GM21447 (cell line): ENCODE results near the gene JAKMIP3.

Experiments
- ATAC-seq: cut with Tn5 transposase; IDR thresholded peaks from one replicate; pipeline ENCODE4 v1.9.1; 2021; ENCODE audit not compliant: unreplicated experiment

JAKMIP3 gene

DNA sequence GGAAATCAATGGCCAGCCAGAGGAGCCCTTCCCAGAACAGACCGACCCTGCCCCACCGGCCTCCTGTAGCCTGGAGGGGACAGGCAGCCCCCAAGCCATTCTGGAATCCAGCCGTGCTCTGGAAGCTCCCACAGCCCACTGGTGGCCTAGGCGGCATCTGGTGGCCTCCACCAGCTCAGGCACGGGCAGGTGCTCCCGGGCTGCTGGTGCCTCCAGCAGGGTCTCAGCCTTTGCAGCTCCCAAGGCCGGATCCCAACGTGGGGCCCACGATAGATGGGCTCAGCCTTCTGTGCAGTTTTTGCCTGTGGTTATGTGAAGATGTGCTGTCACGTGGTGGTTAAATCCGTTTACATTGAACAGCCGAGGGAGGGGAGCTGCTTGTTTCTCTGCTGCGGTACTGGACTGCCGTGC is 44.4 kb downstream of the JAKMIP3 start:
- no peak for ATAC-seq

DNA sequence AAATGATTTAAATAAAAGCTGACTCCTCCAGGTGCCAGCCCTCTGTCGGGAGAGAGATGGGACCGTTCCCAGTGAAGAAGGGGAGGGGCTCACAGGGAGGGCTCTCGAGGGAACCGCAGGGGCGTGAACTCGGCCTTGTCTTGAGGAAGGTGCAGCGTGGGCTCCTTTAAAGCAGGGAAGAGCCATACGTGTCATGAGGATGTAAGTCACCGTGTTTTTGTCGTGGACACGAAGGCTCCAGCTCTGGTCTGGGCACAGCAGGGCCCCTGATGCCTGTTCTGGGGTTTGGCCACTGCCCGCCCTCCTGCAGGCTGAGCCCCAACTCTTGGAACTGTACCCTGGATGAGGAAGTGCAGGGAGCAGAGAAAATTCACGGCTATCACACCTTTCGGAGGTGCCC is 45.0 kb downstream of the JAKMIP3 start:
- no peak for ATAC-seq

DNA sequence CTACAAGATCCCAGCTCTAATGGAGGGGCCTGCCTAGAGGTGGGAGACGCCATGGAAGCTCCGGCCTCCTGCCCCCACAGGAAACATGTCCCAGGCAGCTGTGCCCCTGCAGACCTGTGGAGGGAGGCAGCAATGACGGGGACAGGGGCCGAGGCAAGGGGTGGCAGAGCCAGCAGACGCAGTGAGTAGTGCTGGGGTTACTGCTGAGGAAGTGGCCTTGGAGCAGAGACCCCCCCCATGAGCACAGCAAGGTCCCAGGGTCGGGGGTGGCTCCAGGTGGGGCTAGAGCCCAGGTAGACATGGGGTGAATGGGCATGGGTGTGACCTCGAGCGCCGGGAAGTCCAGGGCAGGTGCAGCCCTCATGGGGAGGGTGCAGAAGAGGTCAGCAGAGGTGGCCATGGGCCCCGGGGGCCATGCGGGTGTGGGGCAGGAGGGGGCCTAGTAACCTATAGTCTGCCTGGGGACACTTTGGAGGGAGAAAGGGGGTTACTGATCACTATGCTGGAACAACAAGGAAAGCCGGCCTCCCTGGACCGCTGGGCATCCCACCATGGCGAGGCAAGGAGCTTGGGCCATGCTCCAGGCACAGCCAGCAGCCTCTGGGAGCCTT is 45.5 kb downstream of the JAKMIP3 start:
- ATAC-seq = no peak

DNA sequence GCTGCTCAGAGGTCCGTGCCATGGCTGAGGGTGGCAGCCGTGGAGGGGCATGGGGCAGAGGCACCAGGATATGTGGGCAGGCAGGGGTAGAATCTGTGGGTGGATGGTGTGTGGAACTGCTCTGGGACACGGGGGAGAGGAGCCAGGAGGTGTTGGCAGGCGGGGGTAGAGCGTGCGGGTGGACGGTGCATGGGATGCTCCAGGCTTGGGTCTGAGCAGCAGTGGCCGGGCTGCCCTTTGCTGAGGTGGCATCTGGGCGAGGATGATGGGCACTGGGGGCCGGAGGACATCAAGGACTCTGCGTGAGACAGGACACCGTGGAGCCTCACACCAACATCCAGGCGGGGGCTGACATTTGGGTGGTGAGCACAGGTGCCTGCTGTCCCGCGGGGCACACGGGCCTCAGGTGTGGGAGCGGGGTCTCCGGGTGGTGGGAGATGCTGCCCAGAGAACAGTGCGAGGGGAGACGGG is 46.2 kb downstream of the JAKMIP3 start:
- no peak for ATAC-seq

- ATAC-seq = no peak
Observed at GRCh38 chr10:132112611-132113010, 46.9 kb downstream of the JAKMIP3 start.

DNA sequence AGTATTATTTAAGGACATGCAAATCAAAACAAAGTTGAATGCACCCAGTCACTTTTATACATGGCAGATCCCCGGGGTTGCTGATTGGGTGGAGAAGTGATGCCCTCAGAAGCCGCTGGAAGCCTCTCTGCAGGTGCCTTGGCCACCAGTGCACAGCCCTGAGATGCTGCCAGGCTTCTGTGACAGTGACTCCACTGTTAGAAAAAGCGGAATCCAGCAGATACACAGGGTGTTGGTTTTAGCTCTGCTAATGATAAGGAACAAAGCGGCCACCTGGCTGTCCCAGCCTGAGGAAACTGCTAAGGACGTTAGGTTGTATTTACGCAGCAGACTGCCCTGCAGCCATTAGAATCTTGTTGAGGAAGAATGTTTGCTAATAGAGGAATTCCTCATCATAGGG is 47.5 kb downstream of the JAKMIP3 start:
- ATAC-seq = no peak

- ATAC-seq = no peak
Observed at GRCh38 chr10:132113766-132114365, 48.1 kb downstream of the JAKMIP3 start.

DNA sequence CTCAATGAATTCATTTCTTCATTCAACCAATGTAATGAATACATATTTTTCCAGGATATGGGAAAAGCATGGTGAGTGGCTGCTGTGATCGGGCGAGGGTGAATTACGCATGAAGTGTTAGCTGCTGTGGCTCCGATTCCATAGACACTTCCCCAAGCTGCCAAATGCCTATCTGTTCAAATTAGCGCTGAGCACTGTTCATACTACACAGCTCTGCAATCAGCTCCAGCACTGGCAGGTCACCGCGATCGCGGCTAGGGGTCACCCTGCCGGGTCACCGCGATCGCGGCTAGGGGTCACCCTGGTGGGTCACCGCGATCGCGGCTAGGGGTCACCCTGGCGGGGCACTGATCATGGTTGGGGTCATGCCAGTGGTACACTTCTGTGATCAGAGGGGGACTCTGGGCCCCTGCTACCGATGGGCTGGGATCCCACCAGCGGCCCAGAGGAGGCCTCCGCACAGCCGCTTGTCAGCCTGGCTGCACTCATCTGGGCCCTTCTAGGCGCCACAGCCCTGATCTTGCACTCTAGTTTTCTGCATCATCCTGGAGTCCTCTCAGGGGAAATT is 49.3 kb downstream of the JAKMIP3 start:
- ATAC-seq = no peak
